GM19240 (cell line): ENCODE measurements around the gene ADISSP.

Source experiments
- DNase-seq: peaks from one replicate; pipeline ENCODE4 v3.0.0; 2011; ENCODE audit warnings: low spot score; ENCODE audit not compliant: insufficient read length

The ADISSP gene

GRCh38 chr20:3739054-3739925, 28.3 kb downstream of the ADISSP start:
- DNase-seq: no peak

- DNase-seq: no peak
Measured at GRCh38 chr20:3738111-3739053, 29.2 kb downstream of the ADISSP start.

DNA sequence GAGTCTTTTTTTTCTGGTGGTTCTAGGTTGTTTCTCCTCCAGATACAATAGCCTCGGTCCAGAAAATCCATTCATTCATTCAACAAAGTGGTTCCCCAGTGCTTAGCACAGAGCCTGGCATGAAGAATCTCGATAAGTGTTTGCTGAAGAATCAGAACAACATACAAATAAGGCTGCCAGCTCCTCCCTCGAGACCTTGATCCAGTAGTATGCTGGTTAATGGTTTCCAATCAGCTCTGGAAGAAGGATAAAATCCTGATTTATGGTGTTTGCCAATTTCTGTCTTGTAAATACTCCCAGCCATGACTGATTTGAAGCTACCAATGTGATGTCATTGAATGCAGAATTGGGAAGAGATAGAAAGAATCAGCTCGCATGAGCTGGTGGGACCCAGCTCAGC, 31.8 kb downstream of the ADISSP start:
- no peak for DNase-seq

DNA sequence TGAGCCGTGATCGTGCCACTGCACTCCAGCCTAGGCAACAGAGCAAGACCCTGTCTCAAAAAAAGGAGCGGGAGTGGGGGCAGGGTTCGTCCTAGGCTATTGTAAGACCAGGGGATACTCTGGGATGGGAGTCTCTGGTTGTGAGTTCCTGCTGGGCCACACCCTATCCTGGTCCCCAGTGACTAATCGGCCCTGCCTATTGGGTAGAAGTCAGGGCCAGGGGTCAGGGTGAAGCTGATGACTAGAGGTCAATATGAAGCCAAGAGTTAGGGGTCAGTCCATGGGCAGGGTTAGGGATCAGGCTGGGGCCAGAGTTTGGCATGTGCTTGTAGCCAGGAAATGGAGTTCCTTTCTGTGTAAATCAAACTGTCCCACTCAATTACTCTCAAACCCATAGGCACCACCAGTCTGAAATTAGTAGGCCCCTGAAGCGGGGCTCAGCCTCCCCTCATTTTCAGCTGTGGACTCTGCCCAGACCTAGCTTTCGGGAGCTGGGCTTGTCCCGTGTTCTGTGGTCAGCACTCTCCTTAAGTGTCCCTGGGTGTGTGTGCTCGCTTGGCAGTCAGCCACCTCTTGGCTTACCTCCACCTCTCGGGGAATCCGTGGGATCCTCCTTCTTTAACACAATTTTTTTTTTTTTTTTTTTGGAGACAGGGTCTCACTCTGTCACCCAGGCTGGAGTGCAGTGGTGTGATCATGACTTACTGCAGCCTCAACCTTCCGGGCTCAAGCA, 33.3 kb downstream of the ADISSP start:
- DNase-seq: no peak

- no peak for DNase-seq
Measured at GRCh38 chr20:3733119-3733995, 34.2 kb downstream of the ADISSP start.

DNA sequence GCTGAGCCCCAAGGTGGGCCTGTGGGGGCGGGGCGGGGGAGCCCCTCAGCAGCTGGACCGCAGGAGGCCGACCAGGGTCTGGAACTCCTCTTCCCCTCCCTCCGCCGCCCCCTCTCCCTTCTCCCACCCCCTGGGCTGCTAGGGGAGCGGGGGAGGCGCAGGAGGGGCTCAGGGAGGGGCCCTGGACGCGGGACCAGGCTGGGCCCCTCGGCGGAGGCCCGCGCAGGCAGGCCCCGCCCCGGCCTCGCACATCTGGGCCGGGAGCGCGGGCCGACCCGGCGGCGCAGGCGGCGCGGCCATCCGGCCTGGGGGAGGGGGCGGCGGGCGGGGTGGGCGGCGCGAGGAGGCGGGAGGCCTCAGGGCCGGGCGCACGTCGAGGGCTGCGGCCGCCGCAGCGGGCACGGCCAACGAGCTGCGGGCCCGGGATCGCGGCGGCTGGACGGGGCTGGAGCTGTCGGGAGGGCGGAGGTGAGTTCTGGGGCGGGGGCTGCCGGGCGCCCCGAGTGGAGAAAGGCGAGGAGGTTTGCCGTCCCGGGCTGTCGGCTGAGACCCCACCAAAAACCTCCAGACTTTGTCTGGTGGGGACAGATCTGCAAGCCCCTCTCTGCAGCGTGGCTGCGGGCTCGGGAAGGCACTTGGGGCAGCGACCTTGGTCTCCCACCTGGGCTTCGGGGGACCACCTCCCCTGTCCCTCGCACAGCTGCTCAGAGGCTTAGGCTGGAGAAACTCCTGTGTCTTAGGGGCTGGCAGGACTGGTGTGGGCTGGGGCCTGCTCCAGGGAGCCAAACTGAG, 35.0 kb downstream of the ADISSP start, which contains the start of gene HSPA12B:
TSS of gene HSPA12B (plus strand) at position 359 of the 792 bp plus-strand sequence. CDS start 5,990 bp downstream, outside the sequence.
- DNase-seq: no peak

GRCh38 chr20:3731944-3732326, 35.6 kb downstream of the ADISSP start:
- DNase-seq: no peak

GRCh38 chr20:3730803-3731672, 36.5 kb downstream of the ADISSP start:
- no peak for DNase-seq

- DNase-seq: no peak
Measured at GRCh38 chr20:3729811-3730540, 37.6 kb downstream of the ADISSP start.

GRCh38 chr20:3729378-3729777, 38.2 kb downstream of the ADISSP start:
- DNase-seq: no peak

DNA sequence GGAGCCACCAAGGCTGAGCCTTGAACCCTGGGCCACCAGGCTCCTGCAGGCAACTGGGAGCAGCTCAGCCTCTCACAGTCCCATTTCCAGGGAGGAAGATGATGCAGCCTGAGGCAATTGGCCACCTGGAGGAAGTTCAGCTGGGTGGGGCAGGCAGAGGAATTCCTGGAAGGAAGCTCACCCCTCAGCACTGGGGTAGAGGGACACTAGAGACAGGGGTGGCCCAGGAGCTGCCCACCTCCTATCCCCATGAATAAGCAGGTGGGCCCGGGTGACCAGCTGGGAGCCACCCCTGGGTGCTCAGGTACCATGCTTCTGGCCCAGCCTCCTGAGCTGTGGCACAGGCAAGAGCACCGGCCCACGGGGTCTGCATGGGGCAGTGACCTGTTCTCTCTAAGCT, 38.7 kb downstream of the ADISSP start:
- no peak for DNase-seq

GRCh38 chr20:3728354-3728753, 39.2 kb downstream of the ADISSP start:
- DNase-seq: no peak

DNA sequence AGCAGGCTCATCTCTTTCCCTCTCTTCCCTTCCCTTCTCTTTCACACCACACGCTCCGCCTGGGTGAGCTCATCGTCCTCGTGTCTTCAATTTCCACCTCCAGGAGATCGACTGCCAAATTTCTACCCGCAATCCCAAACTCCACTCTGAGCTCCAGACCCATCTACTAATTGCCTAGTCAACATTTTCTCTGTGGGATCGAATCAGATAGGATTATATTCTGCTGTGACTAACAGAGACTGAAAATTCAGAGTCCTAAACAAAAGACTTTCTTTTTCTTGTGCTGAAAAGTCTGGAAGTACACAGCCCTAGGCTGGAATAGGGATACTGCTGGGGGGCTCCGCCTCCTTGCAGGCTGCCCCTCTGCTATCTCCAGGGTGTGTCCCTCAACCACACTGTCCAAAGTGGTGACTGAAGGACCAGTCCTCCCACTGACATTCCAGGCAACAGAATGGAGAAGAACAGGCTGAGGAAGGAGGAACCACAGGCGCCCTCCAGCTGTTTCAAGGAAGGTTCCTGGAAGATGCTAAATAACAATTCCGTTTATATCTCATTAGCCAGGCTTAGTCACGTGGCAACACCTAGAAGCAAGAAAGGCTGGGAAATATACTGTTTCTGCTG, 40.0 kb downstream of the ADISSP start:
- no peak for DNase-seq

DNA sequence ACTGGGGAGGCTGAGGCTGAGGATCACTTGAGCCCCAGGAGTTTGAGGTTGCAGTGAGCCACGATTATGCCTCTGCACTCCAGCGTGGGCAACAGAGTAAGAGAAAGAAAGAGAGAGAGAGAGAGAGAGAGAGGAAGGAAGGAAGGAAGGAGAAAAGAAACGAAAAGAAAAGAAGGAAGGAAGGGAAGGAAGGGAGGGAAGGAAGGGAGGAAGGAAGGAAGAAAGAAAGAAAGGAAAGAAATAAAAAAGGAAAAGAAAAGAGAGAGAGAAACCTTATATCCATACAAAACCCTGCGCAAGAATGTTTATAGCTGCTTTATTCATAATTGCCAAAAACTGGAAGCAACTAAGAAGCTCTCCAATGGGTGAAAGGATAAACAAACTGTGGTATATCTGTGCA, 43.2 kb downstream of the ADISSP start:
- DNase-seq: no peak

DNA sequence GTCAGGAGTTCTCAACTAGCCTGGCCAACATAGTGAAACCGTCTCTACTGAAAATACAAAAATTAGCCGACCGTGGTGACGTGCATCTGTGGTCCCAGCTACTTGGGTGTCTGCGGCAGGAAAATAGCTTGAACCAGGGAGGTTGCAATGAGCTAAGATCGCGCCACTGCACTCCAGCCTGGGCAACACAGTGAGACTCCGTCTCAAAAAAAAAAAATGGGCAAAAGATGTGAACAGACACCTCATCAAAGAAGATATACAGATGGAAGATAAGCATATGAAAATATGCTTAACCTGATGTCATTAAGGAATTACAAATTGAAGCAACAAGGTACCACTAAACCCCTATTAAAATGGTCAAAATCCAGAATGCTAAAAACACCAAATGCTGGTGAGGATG, 44.3 kb downstream of the ADISSP start:
- DNase-seq: no peak

- no peak for DNase-seq
Measured at GRCh38 chr20:3721912-3722311, 45.6 kb downstream of the ADISSP start.

- DNase-seq: no peak
Measured at GRCh38 chr20:3720626-3721025, 46.9 kb downstream of the ADISSP start.

DNA sequence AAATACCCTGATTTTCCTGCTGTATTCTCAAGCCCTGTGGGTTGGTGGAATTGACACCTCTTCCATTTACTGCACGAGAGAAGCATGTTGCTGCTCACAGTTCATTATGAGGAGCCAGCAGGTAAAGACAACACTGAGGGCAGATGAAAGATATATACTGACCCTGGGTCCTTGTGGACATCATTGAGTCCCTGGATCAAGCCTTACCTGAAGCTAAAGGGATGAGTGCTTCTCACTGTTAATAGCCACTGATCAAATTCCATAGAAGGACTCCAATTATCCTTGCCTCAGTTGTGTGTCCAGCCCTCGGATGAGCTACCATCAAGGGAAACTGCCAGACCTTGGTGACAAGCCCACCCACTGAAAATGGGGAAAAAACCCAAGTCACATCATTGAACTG, 47.5 kb downstream of the ADISSP start:
- no peak for DNase-seq
